ENCODE data around the gene ALK.
"Not testable (repeated sequence)": the region's sequence is repeated elsewhere in the genome, so short reads cannot be mapped to it uniquely, and the experiment has no call there.

Gene ALK

DNA sequence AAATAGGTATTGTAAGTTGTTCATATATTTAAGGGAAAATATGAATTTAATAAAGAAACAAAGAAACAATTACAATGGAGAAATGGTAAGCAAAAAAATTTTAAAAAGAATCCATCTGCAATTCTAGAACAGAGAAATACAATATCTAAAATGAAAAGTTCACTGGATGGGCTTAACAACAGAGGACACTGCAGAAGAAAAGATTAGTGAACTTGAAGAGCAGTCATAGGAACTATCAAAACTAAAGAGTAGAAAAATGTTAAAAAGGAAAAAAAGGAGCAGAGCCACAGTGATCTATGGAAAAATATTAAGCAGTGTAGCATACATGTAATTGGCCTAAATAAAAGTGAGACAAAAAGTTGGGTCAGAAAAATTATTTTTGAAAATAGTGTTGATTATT lies 83.5 kb downstream of the ALK start:
- no peak for DNase-seq

GRCh38 chr2:29834624-29835023 lies 86.8 kb downstream of the ALK start:
- DNase-seq = no peak

DNA sequence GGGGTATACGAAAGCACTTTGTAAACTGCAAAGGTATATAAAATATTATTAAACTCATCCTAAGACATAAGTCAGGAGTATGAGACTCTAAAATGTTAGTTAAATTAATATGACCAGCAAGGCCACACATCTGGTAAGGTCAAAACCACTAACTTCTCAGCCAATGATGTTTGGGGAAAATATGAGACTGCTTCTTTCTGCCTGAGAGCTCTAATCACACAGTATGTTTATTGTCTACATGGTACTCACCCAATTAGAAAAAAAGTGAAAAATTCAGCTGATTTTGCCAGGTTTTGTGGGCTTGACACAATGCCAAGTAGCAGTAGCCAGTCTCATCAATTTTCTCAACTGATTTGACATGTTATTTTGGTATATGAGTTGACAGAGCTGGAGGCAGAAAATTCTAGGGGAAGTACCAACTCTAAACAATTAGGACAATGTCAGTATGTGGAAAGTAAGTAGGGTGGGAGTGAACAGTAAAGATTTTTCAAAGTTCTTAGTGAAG lies 87.3 kb downstream of the ALK start:
- DNase-seq = no peak

GRCh38 chr2:29831560-29831959 lies 89.8 kb downstream of the ALK start:
- DNase-seq = no peak

GRCh38 chr2:29829841-29830240 lies 91.5 kb downstream of the ALK start:
- no peak for DNase-seq

DNA sequence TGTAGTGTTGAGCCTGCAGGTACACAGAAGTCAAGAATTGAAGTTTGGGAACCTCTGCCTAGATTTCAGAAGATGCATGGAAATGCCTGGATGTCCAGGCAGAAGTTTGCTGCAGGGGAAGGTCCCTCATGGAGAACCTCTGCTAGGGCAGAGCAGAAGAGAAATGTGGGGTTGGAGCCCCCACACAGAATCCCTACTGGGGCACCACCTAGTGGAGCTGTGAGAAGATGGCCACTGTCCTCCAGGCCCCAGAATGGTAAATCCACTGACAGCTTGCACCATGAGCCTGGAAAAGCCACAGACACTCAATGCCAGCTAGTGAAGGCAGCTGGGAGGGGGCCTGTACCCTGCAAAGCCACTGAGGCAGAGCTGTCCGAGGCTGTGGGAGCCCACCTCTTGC lies 97.2 kb downstream of the ALK start:
- DNase-seq = not testable (repeated sequence)

DNA sequence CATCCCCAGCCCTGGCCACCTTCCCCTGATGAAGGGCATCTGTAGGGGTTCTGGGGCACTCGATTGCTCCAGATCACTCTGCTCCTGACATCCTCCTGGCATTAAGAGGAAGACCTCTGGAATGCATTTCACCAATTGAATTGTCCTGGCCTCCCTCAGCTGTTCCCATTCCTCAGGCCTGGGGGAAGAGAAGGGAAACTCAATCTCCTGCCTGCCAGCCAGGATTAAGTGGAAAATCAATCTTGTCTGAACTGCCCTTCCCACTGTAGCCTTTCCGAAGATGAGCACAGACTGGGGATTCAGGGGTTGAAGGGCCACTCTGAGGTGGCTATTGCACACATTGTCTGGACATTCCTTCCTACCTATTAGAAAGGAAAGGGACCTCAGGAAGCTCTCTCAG lies 99.8 kb downstream of the ALK start:
- DNase-seq = no peak

- no peak for DNase-seq
Measured at GRCh38 chr2:29819570-29819969, 101.8 kb downstream of the ALK start.

- DNase-seq = no peak
Measured at GRCh38 chr2:29817801-29818680, 103.3 kb downstream of the ALK start.

DNA sequence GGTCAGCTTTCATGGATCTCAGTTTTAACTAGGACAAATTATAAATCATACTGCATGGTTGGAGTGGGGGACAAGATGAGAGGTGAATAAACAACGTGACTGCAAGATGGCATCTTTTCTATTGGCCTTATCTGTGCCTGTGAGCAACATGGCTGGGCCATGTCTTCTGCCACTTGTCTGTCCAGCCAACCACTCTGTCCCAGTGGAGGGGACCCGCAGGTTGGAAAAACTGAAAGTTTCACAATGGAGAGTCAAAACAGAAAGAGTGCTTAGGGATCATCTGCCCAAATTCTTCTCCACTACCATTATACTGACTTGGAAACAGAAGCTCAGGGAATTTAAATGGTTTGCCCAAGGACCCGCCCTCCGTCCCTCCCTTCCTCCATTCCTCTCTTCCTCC lies 104.1 kb downstream of the ALK start:
- no peak for DNase-seq

DNA sequence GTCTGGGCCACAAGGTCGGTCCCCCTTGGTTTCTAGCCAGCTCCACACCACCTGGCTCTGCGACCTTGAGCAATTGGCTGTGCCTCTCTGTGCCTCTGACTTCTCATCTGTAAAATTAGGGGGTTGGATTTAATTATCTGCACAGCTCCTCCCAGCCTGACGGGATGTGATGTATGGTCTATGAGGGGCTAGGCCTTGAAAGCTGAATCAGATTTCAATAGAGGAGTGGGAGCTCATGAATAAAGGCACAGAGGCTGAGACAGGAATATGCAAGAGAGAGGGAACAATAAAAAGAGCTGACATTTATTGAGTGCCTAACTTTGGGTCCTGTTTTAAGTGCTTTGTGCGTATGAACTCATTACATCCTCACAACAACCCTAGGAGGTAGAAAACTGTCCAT lies 104.7 kb downstream of the ALK start:
- no peak for DNase-seq

DNA sequence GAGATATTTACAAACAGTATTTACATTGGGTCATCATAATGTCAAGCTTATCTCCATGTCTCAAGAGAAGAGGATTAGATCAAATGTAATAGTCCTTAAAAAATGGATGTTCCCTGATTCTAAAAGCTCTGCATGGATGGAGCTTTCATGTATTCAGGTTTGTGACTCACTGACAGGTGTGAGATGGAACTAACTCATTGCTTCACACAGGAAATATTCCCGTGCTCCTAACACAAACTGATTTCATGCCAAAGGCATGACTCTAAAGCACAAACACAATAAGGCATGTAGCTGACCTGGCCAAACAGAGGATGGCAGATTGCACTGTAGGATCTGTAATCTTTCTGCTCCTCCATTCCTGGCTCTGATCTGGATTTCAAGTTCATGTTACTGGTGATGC lies 110.0 kb downstream of the ALK start:
- DNase-seq = no peak

DNA sequence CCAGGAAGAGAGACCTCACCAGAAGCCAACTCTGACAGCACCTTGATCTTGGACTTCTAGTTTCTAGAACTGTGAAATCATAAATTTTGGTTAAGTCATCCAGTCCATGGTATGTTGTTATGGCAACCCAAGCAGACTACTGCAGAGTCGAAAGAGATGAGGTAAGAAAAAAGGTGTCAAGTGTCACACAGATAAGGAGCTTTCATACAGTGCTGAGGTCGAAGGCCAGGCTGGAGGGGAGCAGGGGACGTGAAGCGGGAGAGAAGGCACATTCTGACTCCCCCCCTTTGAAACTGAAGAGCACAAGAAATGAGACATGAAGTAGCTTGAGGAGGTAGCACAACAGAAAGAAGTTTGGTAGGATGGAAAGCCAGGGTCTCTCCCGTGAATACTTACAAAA lies 110.4 kb downstream of the ALK start:
- DNase-seq = no peak

GRCh38 chr2:29808321-29808720 lies 113.1 kb downstream of the ALK start:
- no peak for DNase-seq

- DNase-seq = no peak
Measured at GRCh38 chr2:29807082-29807481, 114.3 kb downstream of the ALK start.

DNA sequence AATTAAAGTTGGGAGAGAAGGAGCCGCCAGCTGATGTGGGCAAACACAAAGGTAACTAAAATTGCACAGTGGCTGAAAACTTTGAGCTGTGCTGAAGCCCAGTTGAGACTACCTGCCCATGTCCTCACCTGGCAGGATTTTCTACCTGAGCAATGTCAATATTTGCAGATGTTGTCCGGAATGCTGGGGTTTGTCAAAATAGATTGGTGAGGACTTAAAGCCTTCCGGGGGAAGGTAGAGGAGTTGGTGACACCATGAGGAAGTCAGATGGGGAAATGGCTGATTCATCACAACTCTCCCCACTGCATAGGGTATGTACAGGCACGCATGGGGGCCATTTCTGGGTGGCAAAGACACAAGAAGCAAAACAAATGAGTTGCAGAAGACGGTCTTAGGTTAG lies 114.9 kb downstream of the ALK start:
- DNase-seq = no peak

DNA sequence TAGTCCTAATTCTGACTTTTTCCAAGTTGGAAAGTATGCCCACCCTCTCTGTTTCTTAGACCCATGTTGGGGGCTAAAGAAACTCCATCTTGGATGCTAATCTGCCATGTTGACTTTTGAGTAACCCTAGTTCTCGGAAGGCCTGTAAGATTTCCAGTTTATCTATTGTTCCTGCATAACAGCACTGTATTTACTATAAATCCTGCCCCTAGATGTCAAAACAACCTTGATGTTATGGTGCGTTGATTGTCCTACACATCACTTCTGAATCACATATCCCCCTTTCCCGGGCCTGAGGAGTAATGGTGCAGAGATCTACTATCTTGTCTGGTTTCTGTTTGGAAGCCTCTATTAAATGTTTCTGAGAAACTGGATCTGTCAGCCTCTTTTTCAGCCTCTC lies 116.7 kb downstream of the ALK start:
- no peak for DNase-seq

- DNase-seq = no peak
Measured at GRCh38 chr2:29803537-29803936, 117.8 kb downstream of the ALK start.

DNA sequence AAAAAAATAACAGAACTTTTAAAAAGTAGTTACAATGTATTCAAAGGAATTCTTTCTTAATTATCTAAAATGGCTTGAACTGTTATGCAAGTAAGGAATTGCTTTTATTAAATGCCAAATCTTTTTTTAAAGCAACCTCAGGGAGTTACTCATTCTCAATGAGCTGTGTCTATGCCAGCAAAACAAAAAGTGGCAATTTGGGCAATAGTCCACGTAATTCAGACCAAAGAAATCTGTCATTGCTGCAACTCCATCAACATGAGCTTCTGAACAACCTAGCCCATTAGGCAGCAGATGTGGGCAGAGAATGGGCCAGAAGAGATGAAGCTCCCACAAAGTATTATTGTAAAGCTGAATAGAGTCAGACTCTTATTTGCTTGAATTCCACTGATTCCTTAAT lies 118.4 kb downstream of the ALK start:
- no peak for DNase-seq

DNA sequence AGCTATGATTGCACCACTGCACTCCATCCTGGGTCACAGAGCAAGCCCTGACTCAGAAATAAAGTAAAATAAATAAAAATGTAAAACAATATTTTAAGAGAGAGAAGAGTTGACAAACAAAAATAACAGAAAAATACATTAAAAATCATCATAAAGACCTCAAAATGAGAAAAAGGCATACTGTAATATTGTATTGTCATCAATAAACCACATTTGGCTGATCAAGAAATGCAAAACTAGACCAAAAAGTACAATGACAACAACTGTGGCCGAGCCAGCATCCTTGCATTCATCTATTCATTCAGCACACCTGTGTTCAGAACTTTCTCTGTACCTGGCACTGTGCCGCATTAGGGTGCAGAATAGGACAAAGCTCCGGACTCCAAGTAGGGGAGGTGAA lies 121.8 kb downstream of the ALK start:
- DNase-seq = no peak

GRCh38 chr2:29797916-29798315 lies 123.5 kb downstream of the ALK start:
- no peak for DNase-seq

DNA sequence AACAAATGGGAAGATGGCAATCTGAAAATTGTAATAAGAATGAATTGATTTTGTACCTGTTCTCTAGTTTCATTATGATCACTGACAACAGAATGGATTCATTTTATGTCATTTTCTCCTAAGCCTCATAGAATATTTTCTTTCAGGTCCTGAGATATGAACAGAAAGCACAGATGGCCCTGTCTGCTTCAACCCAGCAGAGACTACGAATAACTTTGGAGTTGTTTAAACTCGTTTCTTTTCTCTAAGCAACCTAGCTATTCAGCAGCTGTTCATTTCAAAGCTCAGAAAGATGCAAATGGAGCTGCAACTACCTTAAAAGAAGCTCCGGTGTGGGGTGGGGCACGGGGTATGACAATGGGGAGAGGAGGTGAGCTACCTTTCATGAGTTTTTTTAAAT lies 124.9 kb downstream of the ALK start:
- no peak for DNase-seq

GRCh38 chr2:29789911-29790485 lies 131.4 kb downstream of the ALK start:
- DNase-seq = no peak
